22Rv1 (cell line): Measurements from ENCODE around the gene CDH9.

ENCODE experiments used
- CTCF ChIP-seq: fragments of 450-650 bp; IDR thresholded peaks from 2 replicates; pipeline ENCODE4 v1.5.1; 2017; ENCODE audit warnings: mild to moderate bottlenecking
- ZFX ChIP-seq: fragments of 450-650 bp; IDR thresholded peaks from 2 replicates; pipeline ENCODE4 v1.6.1; 2017; ENCODE audit warnings: antibody characterized with exemption, borderline replicate concordance

- TF ChIP-seq CTCF, result no peak
- TF ChIP-seq ZFX, result no peak
Observed at GRCh38 chr5:27008604-27009539, 29.5 kb downstream of the CDH9 start.
